BJ (cell line): Measurements from ENCODE around the gene PDE6B. TPM values are rescaled to one million over a fixed set of nuclear protein-coding genes. Genes with fewer than 3 reads are reported as not detected.

Source experiments
- CTCF ChIA-PET: fragments of 350-600 bp; formaldehyde crosslinking; extraction: SDS; loops from one replicate; lab custom pipeline; 2021; ENCODE audit warnings: antibody characterized with exemption, inconsistent platforms; lab: Yijun Ruan, JAX
- POLR2A ChIA-PET: fragments of 300-600 bp; sonication (Branson Sonifier 250); formaldehyde crosslinking; extraction: SDS; loops from one replicate; lab custom pipeline; 2021; ENCODE audit warnings: antibody characterized with exemption; lab: Charles Lee
- DNase-seq: peaks from one replicate; pipeline ENCODE4 v3.0.0-alpha.2; 2011; ENCODE audit warnings: low read depth
- H3K27me3 ChIP-seq: 2 replicates; pipeline ENCODE4 v1.6.0; 2011; ENCODE audit warnings: low read length; ENCODE audit not compliant: control insufficient read depth, insufficient read depth
- H3K36me3 ChIP-seq: 2 replicates; pipeline ENCODE4 v1.5.1; 2011; ENCODE audit warnings: low read length; ENCODE audit not compliant: control insufficient read depth, insufficient read depth
- H3K4me3 ChIP-seq: 2 replicates; pipeline ENCODE4 v1.5.1; 2011; ENCODE audit warnings: low read depth, mild to moderate bottlenecking, control low read depth, low read length
- polyA plus RNA-seq: library from polyadenylated mRNA; depleted of rRNA; stranded (reverse); fragments of >200 nt; gene quantifications from 2 replicates; pipeline ENCODE4 v1.2.3, GENCODE V29; 2011
- TF ChIP-seq, protein P1 (sequence below): IDR thresholded peaks from 2 replicates; pipeline ENCODE4 v1.5.1; 2011; ENCODE audit warnings: low read depth, mild to moderate bottlenecking, control low read depth, inconsistent platforms, low read length, moderate library complexity; ENCODE audit not compliant: insufficient read depth

PDE6B gene
- polyA plus RNA-seq, 1 experiment, result 0.10 TPM

DNA sequence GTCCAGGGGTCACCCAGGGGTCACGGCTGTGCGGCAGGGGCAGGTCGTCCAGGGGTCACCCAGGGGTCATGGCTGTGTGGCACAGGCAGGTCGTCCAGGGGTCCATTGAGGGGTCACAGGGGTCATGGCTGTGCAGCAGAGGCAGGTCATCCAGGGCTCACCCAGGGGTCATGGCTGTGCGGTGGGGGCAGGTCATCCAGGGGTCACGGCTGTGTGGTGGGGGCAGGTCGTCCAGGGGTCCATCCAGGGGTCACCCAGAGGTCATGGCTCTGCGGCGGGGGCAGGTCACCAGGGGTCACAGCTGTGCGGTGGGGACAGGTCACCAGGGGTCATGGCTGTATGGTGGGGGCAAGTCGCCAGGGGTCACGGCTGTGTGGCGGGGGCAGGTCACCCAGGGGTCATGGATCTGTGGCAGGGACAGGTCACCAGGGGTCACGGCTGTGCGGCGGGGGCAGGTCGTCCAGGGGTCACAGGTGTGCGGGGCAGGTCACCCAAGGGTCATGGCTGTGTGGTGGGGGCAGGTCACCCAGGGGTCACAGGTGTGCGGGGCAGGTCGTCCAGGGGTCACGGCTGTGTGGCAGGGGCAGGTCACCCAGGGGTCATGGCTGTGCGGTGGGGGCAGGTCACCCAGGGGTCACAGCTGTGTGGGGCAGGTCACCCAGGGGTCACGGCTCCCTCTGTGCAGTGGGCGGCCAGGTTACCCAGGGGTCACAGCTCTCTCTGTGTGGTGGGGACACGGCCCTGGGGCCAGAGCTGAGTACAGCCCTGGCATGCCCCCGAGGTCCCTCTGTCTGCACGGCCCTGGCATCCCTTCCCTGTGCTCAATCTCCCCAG is 32.7 kb downstream of the PDE6B start:
- TF ChIP-seq, protein P1, sequence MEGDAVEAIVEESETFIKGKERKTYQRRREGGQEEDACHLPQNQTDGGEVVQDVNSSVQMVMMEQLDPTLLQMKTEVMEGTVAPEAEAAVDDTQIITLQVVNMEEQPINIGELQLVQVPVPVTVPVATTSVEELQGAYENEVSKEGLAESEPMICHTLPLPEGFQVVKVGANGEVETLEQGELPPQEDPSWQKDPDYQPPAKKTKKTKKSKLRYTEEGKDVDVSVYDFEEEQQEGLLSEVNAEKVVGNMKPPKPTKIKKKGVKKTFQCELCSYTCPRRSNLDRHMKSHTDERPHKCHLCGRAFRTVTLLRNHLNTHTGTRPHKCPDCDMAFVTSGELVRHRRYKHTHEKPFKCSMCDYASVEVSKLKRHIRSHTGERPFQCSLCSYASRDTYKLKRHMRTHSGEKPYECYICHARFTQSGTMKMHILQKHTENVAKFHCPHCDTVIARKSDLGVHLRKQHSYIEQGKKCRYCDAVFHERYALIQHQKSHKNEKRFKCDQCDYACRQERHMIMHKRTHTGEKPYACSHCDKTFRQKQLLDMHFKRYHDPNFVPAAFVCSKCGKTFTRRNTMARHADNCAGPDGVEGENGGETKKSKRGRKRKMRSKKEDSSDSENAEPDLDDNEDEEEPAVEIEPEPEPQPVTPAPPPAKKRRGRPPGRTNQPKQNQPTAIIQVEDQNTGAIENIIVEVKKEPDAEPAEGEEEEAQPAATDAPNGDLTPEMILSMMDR, result no peak
- Histone ChIP-seq H3K36me3 (no peaks in the 10 kb centered on the region), H3K27me3 (no peaks in the 10 kb centered on the region), H3K4me3 (no peak overlapping the region)
- no peak for DNase-seq
- ChIA-PET CTCF (interaction anchor here (0.6 kb wide), 1 partner anchor 53 kb away, joined by 3 read pairs; no protein-coding TSS in a partner anchor), POLR2A (no interaction called here)

DNA sequence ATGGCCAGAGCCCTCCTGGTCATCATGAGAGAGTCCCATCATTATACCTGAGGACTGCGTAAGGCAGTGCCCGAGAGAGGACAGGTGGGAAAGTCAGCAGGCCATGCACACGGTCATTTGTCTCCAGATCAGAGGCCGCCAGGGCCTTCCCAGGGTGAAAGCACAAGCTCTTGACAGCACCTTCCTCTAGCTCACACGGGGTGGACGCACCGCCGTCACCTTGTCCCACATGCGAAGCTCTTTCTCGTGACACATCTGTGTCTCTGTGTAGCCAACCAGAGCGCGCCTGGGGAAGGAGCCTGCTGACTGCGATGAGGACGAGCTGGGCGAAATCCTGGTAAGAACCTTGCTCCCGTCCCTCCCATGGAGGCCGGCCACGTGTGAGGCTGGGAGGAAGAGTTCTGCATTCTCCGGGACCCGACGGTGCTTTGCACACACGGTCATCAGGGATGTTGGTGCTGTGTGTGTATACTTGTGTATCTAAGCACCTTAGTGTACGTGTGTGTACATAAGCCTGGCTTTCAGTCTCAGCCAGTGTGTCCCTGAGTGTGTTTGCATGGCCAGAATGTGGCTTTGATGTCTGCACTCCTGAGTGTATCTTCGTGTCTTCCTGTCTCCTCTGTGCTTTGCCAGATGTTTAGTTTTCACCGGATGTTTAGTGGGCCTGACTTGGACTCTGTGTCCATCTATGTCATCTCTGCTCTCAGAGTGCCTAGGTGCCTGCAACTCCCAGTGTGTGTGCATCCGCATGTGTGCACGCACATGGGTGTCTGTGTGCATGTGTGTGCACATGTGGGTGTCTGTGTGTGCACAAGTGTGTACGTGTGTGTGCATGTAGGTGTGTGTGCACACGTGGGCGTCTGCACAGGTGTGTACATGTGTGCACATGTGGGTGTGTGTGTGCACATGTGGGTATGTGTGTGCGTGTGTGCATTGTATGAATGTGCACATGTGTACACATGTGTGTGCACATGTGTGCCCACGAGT is 33.6 kb downstream of the PDE6B start:
- ChIA-PET POLR2A (no interaction called here), CTCF (interaction anchor here (0.6 kb wide), 1 partner anchor 52 kb away, joined by 3 read pairs; no protein-coding TSS in a partner anchor)

DNA sequence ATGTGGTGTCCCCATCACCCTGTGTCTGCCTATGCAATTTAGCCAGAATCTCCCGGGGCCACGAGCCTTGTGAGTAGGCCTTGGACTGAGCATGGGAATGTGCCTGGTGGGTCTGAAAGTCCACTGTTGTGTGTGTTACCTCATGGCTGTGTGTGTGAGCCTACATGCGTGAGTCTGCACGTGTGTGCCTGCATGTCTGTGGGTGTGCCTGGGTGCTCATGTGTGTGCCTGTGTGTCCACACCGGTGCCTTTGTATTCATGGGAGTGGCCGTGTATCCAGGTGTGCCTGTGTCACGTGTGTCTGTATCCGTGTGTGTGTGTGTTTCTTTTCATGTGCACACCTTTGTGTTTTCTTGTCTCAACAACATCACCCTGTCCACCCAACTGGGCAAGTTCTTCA is 34.5 kb downstream of the PDE6B start:
- CTCF ChIA-PET, result no interaction called here
- DNase-seq, result no peak
- POLR2A ChIA-PET, result no interaction called here
- no peaks in the 10 kb centered on the region for H3K36me3 ChIP-seq
- H3K27me3 ChIP-seq, result no peaks in the 10 kb centered on the region
- no peak overlapping the region for H3K4me3 ChIP-seq
- TF ChIP-seq, protein P1, result no peak

More for the DNA sequence above, 33.6 kb downstream of the PDE6B start:
- DNase-seq, result no peak
- Histone ChIP-seq H3K27me3 (no peaks in the 10 kb centered on the region), H3K4me3 (no peak overlapping the region), H3K36me3 (no peaks in the 10 kb centered on the region)
- TF ChIP-seq, protein P1, result no peak

DNA sequence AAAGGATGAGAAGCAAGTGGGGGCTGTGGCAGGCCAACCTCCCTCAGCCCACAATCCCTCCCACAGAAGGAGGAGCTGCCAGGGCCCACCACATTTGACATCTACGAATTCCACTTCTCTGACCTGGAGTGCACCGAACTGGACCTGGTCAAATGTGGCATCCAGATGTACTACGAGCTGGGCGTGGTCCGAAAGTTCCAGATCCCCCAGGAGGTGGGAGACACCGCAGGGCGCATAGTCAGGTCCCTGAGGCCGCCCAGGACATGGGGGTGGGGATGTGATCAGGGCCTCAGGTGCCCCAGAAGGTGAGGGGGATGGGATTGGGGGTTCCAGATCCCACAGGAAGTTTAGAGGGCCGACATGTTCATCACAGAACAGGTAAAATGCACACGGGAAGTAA is 35.0 kb downstream of the PDE6B start:
- TF ChIP-seq, protein P1, result no peak
- no peaks in the 10 kb centered on the region for H3K36me3 ChIP-seq
- ChIA-PET CTCF (no interaction called here), POLR2A (no interaction called here)
- H3K4me3 ChIP-seq, result no peak overlapping the region
- DNase-seq, result no peak
- H3K27me3 ChIP-seq, result no peaks in the 10 kb centered on the region

DNA sequence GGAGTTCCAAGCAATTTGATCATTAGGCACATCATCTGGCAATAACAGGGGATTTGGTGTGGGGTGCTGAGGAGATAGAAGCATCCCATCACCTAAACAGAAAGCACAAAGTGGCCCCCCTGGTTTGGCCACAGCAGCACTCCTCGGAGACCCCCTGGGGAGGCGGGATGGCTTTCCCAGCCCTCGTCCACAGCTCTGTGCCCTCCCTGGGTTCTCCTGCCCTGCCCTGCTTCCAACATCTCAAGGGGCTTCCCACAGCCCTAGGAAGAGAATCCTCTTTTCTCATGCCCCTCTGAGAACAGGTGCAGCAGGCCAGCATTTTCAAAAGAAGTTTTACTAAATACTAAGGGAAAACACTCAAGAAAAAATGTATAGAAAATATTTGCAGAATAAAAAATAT is 35.9 kb downstream of the PDE6B start:
- CTCF ChIA-PET, result no interaction called here
- DNase-seq, result no peak
- Histone ChIP-seq H3K36me3 (no peaks in the 10 kb centered on the region), H3K4me3 (no peak overlapping the region), H3K27me3 (no peaks in the 10 kb centered on the region)
- TF ChIP-seq, protein P1, result no peak
- POLR2A ChIA-PET, result no interaction called here
